Measurements from ENCODE around the gene SDR9C7. TPM values are rescaled to one million over a fixed set of nuclear protein-coding genes. Genes with fewer than 3 reads are reported as not detected.
A peak's percentile ranks its signal among the peaks of the same experiment; 100 is the strongest.
"Not testable (repeated sequence)": the region's sequence is repeated elsewhere in the genome, so short reads cannot be mapped to it uniquely, and the experiment has no call there.

Gene SDR9C7
- total and polyA plus RNA-seq, 7 experiments from 2014 or later: not detected

- Histone ChIP-seq H3K9me3 (ENCODE audit: control insufficient read depth in 2 of 3, low read length in 3 of 3) (no peaks in the 10 kb centered on the region), H3K4me1 (ENCODE audit: control insufficient read depth in 2 of 2, insufficient read depth in 2 of 2, low read length in 2 of 2) (no peaks in the 10 kb centered on the region), H3K36me3 (ENCODE audit: control insufficient read depth in 2 of 3, insufficient read depth in 3 of 3, low read length in 3 of 3) (no peaks in the 10 kb centered on the region), H3K27ac (ENCODE audit: low read depth, low read length) (no peak overlapping the region), H3K27me3 (ENCODE audit: control insufficient read depth in 2 of 2, insufficient read depth in 2 of 2, low read length in 2 of 2) (no peaks in the 10 kb centered on the region), H3K4me3 (ENCODE audit: low read length) (no peak overlapping the region)
- intact Hi-C loops (cut with micrococcal nuclease): no loop called here
- ATAC-seq (no peak), DNase-seq (no peak)
- Mint-ChIP-seq H3K9me3 (peaks cover 0 to 28% (median 8%) of the 10 kb centered on the region in 11 donors), H3K36me3 (no peaks in the 10 kb centered on the region), H3K27me3 (peaks cover 0 to 44% (median 10%) of the 10 kb centered on the region in 5 donors), H3K4me3 (no peak overlapping the region), H3K27ac (no peak overlapping the region), H3K4me1 (peaks cover 0 to 8% (median 0%) of the 10 kb centered on the region in 7 donors)
- ChIA-PET POLR2A (no interaction called here), CTCF (no interaction called here)
Measured at GRCh38 chr12:56943878-56944277, 9.7 kb upstream of the SDR9C7 start.

GRCh38 chr12:56943374-56943773 lies 9.2 kb upstream of the SDR9C7 start:
- DNase-seq; POLR2A ChIA-PET; ATAC-seq; H3K27ac ChIP-seq (ENCODE audit: low read depth, low read length); H3K4me3 ChIP-seq (ENCODE audit: low read length); H3K4me1 ChIP-seq (ENCODE audit: control insufficient read depth in 2 of 2, insufficient read depth in 2 of 2, low read length in 2 of 2); H3K36me3 Mint-ChIP-seq; H3K4me3 Mint-ChIP-seq; H3K36me3 ChIP-seq (ENCODE audit: control insufficient read depth in 2 of 3, insufficient read depth in 3 of 3, low read length in 3 of 3); H3K27me3 ChIP-seq (ENCODE audit: control insufficient read depth in 2 of 2, insufficient read depth in 2 of 2, low read length in 2 of 2); intact Hi-C loops (cut with micrococcal nuclease); CTCF ChIA-PET; H3K9me3 ChIP-seq (ENCODE audit: control insufficient read depth in 2 of 3, low read length in 3 of 3); H3K4me1 Mint-ChIP-seq: not testable (repeated sequence)
- Mint-ChIP-seq H3K27ac (peak overlapping the region in 1 of 9 donors; percentile 49), H3K27me3 (peaks cover 0 to 44% (median 10%) of the 10 kb centered on the region in 5 donors), H3K9me3 (peaks cover 0 to 28% (median 8%) of the 10 kb centered on the region in 11 donors)

DNA sequence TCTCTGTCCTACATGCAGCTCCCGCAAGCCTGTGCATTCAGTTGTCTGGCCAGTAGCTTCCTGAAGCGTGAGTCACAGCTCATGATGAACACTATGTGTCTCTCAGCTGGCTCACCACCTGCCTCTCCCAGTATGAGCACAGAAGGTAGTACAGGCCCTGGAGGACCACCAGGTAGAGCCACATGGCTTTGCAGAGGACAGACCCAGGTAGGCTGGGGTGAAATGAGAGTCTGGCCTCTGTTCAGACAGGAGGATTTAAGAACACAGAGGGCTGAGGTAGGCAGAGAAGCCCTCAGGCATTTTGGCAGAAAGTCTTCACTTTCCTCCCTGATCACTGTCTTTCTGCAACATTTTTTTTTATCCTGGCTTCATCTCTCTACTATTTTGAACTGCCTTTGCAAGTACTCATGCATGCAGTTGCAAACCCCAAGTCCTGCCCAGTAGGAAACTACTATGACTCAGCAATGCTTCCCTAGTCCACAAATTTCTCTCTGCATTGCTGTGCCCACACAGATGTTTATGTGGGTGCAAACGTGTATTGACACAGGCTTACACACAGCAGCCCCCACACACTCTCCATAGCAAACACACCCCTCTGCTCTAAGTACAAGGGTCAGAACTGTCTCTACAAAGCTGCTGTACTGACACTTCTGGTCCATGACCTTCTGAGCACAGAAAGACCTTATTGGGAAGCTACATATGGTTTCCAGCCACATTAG lies 7.2 kb upstream of the SDR9C7 start:
- H3K36me3 Mint-ChIP-seq: no peaks in the 10 kb centered on the region
- H3K9me3 Mint-ChIP-seq: peaks cover 0 to 23% (median 5%) of the 10 kb centered on the region in 11 donors
- ATAC-seq: peak; percentile 34
- H3K4me3 Mint-ChIP-seq: no peak overlapping the region
- no peak overlapping the region for H3K27ac Mint-ChIP-seq
- intact Hi-C loops (cut with micrococcal nuclease): no loop called here
- H3K36me3 ChIP-seq (ENCODE audit: control insufficient read depth in 2 of 3, insufficient read depth in 3 of 3, low read length in 3 of 3): no peaks in the 10 kb centered on the region
- no peaks in the 10 kb centered on the region for H3K27me3 ChIP-seq (ENCODE audit: control insufficient read depth in 2 of 2, insufficient read depth in 2 of 2, low read length in 2 of 2)
- H3K9me3 ChIP-seq (ENCODE audit: control insufficient read depth in 2 of 3, low read length in 3 of 3): no peaks in the 10 kb centered on the region
- POLR2A ChIA-PET: no interaction called here
- H3K4me1 Mint-ChIP-seq: peaks cover 0 to 8% (median 0%) of the 10 kb centered on the region in 7 donors
- CTCF ChIA-PET: no interaction called here
- H3K4me1 ChIP-seq (ENCODE audit: control insufficient read depth in 2 of 2, insufficient read depth in 2 of 2, low read length in 2 of 2): no peaks in the 10 kb centered on the region
- no peak overlapping the region for H3K27ac ChIP-seq (ENCODE audit: low read depth, low read length)
- no peak for DNase-seq
- peaks cover 4 to 39% (median 10%) of the 10 kb centered on the region in 5 donors for H3K27me3 Mint-ChIP-seq
- H3K4me3 ChIP-seq (ENCODE audit: low read length): no peak overlapping the region

GRCh38 chr12:56940942-56941298 lies 6.7 kb upstream of the SDR9C7 start:
- H3K36me3 ChIP-seq (ENCODE audit: control insufficient read depth in 2 of 3, insufficient read depth in 3 of 3, low read length in 3 of 3); intact Hi-C loops (cut with micrococcal nuclease); H3K4me1 Mint-ChIP-seq; H3K27ac ChIP-seq (ENCODE audit: low read depth, low read length); ATAC-seq; H3K36me3 Mint-ChIP-seq; H3K4me3 Mint-ChIP-seq; H3K4me1 ChIP-seq (ENCODE audit: control insufficient read depth in 2 of 2, insufficient read depth in 2 of 2, low read length in 2 of 2); H3K4me3 ChIP-seq (ENCODE audit: low read length); CTCF ChIA-PET; H3K9me3 ChIP-seq (ENCODE audit: control insufficient read depth in 2 of 3, low read length in 3 of 3); H3K27me3 ChIP-seq (ENCODE audit: control insufficient read depth in 2 of 2, insufficient read depth in 2 of 2, low read length in 2 of 2); POLR2A ChIA-PET; H3K27ac Mint-ChIP-seq; DNase-seq: not testable (repeated sequence)
- Mint-ChIP-seq H3K9me3 (peaks cover 0 to 23% (median 5%) of the 10 kb centered on the region in 11 donors), H3K27me3 (peaks cover 4 to 33% (median 9%) of the 10 kb centered on the region in 5 donors)

GRCh38 chr12:56935752-56936151 lies 1.5 kb upstream of the SDR9C7 start:
- no peak for ATAC-seq
- Mint-ChIP-seq H3K9me3 (peaks cover 0 to 1% (median 0%) of the 10 kb centered on the region in 11 donors), H3K4me3 (no peak overlapping the region), H3K36me3 (no peaks in the 10 kb centered on the region), H3K27me3 (peaks cover 3 to 7% (median 4%) of the 10 kb centered on the region in 5 donors), H3K4me1 (peaks cover 3 to 13% (median 9%) of the 10 kb centered on the region in 7 donors), H3K27ac (no peak overlapping the region)
- peaks cover 0 to 10% of the 10 kb centered on the region in 2 donors for H3K4me1 ChIP-seq (ENCODE audit: control insufficient read depth in 2 of 2, insufficient read depth in 2 of 2, low read length in 2 of 2)
- CTCF ChIA-PET: no interaction called here
- H3K27me3 ChIP-seq (ENCODE audit: control insufficient read depth in 2 of 2, insufficient read depth in 2 of 2, low read length in 2 of 2): no peaks in the 10 kb centered on the region
- no peaks in the 10 kb centered on the region for H3K9me3 ChIP-seq (ENCODE audit: control insufficient read depth in 2 of 3, low read length in 3 of 3)
- no peak overlapping the region for H3K4me3 ChIP-seq (ENCODE audit: low read length)
- intact Hi-C loops (cut with micrococcal nuclease): no loop called here
- POLR2A ChIA-PET: no interaction called here
- no peaks in the 10 kb centered on the region for H3K36me3 ChIP-seq (ENCODE audit: control insufficient read depth in 2 of 3, insufficient read depth in 3 of 3, low read length in 3 of 3)
- H3K27ac ChIP-seq (ENCODE audit: low read depth, low read length): no peak overlapping the region
- DNase-seq: no peak

GRCh38 chr12:56935157-56935556 lies 949 bp upstream of the SDR9C7 start:
- intact Hi-C loops (cut with micrococcal nuclease): no loop called here
- Histone ChIP-seq H3K9me3 (ENCODE audit: control insufficient read depth in 2 of 3, low read length in 3 of 3) (no peaks in the 10 kb centered on the region), H3K4me1 (ENCODE audit: control insufficient read depth in 2 of 2, insufficient read depth in 2 of 2, low read length in 2 of 2) (peaks cover 0 to 10% of the 10 kb centered on the region in 2 donors), H3K27me3 (ENCODE audit: control insufficient read depth in 2 of 2, insufficient read depth in 2 of 2, low read length in 2 of 2) (no peaks in the 10 kb centered on the region), H3K36me3 (ENCODE audit: control insufficient read depth in 2 of 3, insufficient read depth in 3 of 3, low read length in 3 of 3) (no peaks in the 10 kb centered on the region), H3K4me3 (ENCODE audit: low read length) (no peak overlapping the region), H3K27ac (ENCODE audit: low read depth, low read length) (no peak overlapping the region)
- Mint-ChIP-seq H3K4me3 (no peak overlapping the region), H3K9me3 (peaks cover 0 to 1% (median 0%) of the 10 kb centered on the region in 11 donors), H3K36me3 (no peaks in the 10 kb centered on the region), H3K27me3 (peaks cover 3 to 7% (median 4%) of the 10 kb centered on the region in 5 donors), H3K27ac (no peak overlapping the region), H3K4me1 (peaks cover 3 to 13% (median 9%) of the 10 kb centered on the region in 7 donors)
- DNase-seq: no peak
- ChIA-PET POLR2A (no interaction called here), CTCF (no interaction called here)
- no peak for ATAC-seq

DNA sequence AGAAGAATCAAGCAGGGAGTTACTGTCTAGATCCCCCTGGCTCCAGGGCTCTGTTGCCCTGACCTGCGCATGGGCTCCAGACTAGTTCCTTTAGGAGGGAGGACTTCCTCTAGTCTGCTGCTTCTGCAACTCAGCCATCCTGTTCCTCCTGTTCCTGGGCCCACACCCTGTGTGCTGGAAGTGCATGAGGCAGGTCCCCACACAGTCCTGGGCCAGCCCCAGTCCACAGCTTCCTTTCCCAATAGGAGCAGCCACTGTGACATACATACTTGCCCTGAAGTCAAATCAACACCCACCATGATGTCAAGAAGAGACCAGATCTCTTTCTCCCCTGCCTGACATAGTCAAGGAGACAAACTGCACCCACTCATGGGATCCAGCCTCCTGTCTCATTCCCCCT lies 1.3 kb downstream of the SDR9C7 start:
- peak; percentile 38 for ATAC-seq
- POLR2A ChIA-PET: no interaction called here
- Mint-ChIP-seq H3K36me3 (no peaks in the 10 kb centered on the region), H3K27me3 (peaks cover 0 to 7% (median 4%) of the 10 kb centered on the region in 5 donors), H3K27ac (peak overlapping the region in 2 of 9 donors; percentile 54 to 62), H3K9me3 (no peaks in the 10 kb centered on the region), H3K4me3 (no peak overlapping the region), H3K4me1 (peaks cover 5 to 18% (median 14%) of the 10 kb centered on the region in 7 donors)
- Histone ChIP-seq H3K4me3 (ENCODE audit: low read length) (no peak overlapping the region), H3K9me3 (ENCODE audit: control insufficient read depth in 2 of 3, low read length in 3 of 3) (no peaks in the 10 kb centered on the region), H3K27ac (ENCODE audit: low read depth, low read length) (no peak overlapping the region), H3K36me3 (ENCODE audit: control insufficient read depth in 2 of 3, insufficient read depth in 3 of 3, low read length in 3 of 3) (no peaks in the 10 kb centered on the region), H3K27me3 (ENCODE audit: control insufficient read depth in 2 of 2, insufficient read depth in 2 of 2, low read length in 2 of 2) (no peaks in the 10 kb centered on the region), H3K4me1 (ENCODE audit: control insufficient read depth in 2 of 2, insufficient read depth in 2 of 2, low read length in 2 of 2) (peaks cover 0 to 10% of the 10 kb centered on the region in 2 donors)
- intact Hi-C loops (cut with micrococcal nuclease): no loop called here
- CTCF ChIA-PET: no interaction called here
- no peak for DNase-seq
